ENCODE measurements around the gene SLC10A3.

- TF ChIP-seq CTCF (IDR thresholded peaks at IDR 0.05; ENCODE audit: low read length) (no peak), EZH2 (IDR thresholded peaks at IDR 0.05; ENCODE audit: borderline replicate concordance, low read length) (no peak)
Observed at GRCh38 chrX:154444755-154445246, 45.6 kb downstream of the SLC10A3 start.

Measured in OCI-LY1 (cell line).